Measurements from ENCODE around the gene TTPAL. TPM values are rescaled to one million over a fixed set of nuclear protein-coding genes. Genes with fewer than 3 reads are reported as not detected.

TTPAL gene
- total and polyA plus RNA-seq, 2 donors (not counting 3 experiments of a cell fraction or from before 2014, with no cell fraction given), result 4.0 to 8.0 TPM

- DNase-seq (ENCODE audit: low read depth, low spot score), result no peak
- TF ChIP-seq POLR2A (IDR thresholded peaks at IDR 0.05; ENCODE audit: low read depth, low read length) (no peak), MAX (IDR thresholded peaks at IDR 0.05; ENCODE audit: insufficient read depth, insufficient read length) (no peak), FOS (IDR thresholded peaks at IDR 0.05; ENCODE audit: borderline replicate concordance, insufficient read depth, low read length) (no peak), JUN (IDR thresholded peaks at IDR 0.05; ENCODE audit: borderline replicate concordance, insufficient read depth, insufficient read length, low read depth) (no peak), CTCF (IDR thresholded peaks at IDR 0.05; ENCODE audit: extremely low read depth in 1 of 2, insufficient read depth in 1 of 2, low read depth in 1 of 2, low read length in 2 of 2) (no peak), GATA2 (IDR thresholded peaks at IDR 0.05; ENCODE audit: insufficient read depth, insufficient read length, low read depth, low read length) (no peak), POLR2AphosphoS5 (IDR thresholded peaks at IDR 0.05; ENCODE audit: insufficient read depth, low read depth, low read length) (no peak), EZH2 (IDR thresholded peaks at IDR 0.05; ENCODE audit: borderline replicate concordance, low read depth, low read length, severe bottlenecking) (no peak), MYC (IDR thresholded peaks at IDR 0.05; ENCODE audit: low read depth, low read length) (no peak)
- Histone ChIP-seq H3K9ac (replicated peaks; ENCODE audit: extremely low read depth, insufficient read depth, low read length) (no peak overlapping the region), H3K4me2 (ENCODE audit: insufficient read depth, low read length) (no peak overlapping the region), H3K36me3 (ENCODE audit: control insufficient read depth in 2 of 2, extremely low read depth in 1 of 2, insufficient read depth in 2 of 2, low read length in 2 of 2) (no peaks in the 10 kb centered on the region), H3K27me3 (ENCODE audit: control insufficient read depth in 2 of 2, insufficient read depth in 2 of 2, low read length in 2 of 2) (no peaks in the 10 kb centered on the region), H3K9me1 (replicated peaks; ENCODE audit: control insufficient read depth, extremely low read depth, insufficient read depth, low read length) (no peaks in the 10 kb centered on the region), H3K9me3 (replicated peaks; ENCODE audit: control insufficient read depth, insufficient read depth, low read length) (no peaks in the 10 kb centered on the region), H3K27ac (ENCODE audit: insufficient read depth, low read depth, low read length) (no peak overlapping the region), H4K20me1 (replicated peaks; ENCODE audit: control insufficient read depth, extremely low read depth, insufficient read depth, low read length) (no peaks in the 10 kb centered on the region), H2AFZ (ENCODE audit: low read depth, low read length) (no peak overlapping the region), H3K79me2 (ENCODE audit: control insufficient read depth, insufficient read depth, low read length) (no peaks in the 10 kb centered on the region), H3K4me3 (replicated peaks in 1 of 3; ENCODE audit: insufficient read depth in 1 of 3, low read depth in 1 of 3, low read length in 3 of 3) (no peak overlapping the region), H3K4me1 (ENCODE audit: control insufficient read depth, extremely low read depth, insufficient read depth, low read length) (no peaks in the 10 kb centered on the region)
- CTCF ChIA-PET, result interaction anchor here (0.9 kb wide), 1 partner anchor 42 kb away, joined by 3 read pairs; no protein-coding TSS in a partner anchor
- no peak for FAIRE-seq
- intact Hi-C loops (cut with micrococcal nuclease) (no loop called here), dilution Hi-C loops (cut with MboI; ENCODE audit: extremely low pct_ligation_motif_present, low sequenced_read_pairs) (no loop called here)
- no TSS peak for BruUV-seq (replicated peaks)
- POLR2A ChIA-PET, result no interaction called here
Observed at GRCh38 chr20:44426879-44427790, 48.5 kb upstream of the TTPAL start.

Data from endothelial cell of umbilical vein (primary cell).